NCI-H1092 (cell line): ENCODE measurements around the gene ANKRD18B.
"Not testable (repeated sequence)": the region's sequence is repeated elsewhere in the genome, so short reads cannot be mapped to it uniquely, and the experiment has no call there.

Experiments used
- DNase-seq: peaks from one replicate; lab custom pipeline; 2025; lab: John Stamatoyannopoulos, UW

The ANKRD18B gene

DNA sequence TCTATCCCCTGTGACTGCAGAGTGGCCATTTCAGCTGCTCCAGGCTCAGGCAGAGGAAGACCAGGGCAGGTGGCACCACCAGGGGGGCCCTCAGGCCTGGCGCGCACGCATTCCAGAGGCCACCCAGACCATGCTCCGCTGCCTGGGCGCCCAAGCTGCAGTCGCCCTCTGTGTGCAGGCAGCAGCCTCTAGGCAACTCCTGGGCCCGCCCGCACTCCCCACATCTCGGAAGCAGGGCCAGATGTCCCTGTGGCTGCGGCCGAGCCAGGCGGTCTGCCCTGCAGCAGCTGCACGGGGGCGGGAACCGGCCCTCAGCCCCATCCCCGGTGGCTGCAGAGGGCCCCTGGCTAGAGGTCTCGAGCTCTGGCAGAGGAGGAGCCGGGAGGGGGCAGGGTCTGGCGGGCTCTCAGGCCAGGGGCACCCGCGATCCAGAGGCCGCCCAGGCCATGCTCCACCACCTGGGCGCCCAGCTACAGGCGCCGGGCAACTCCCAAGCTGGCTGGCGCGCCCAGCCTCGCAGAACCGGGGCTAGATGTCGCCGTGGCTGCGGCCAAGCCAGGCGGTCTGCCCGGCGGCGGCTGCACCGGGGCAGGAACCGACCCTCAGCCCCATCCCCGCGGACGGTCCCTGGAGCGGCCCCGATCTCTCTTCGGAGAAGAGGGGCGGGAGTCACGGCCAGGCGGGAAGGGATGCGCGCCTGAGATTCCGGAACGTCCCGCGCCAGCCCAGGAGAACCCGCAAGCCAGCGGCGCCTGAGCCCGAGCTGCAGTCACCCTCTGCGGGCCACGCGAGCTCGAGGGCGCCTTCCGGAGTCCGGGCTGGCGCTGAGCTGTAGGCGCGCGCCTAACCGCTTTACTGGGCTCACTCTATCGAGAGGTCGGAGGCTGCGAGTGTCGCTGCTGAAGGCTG lies at the start of gene ANKRD18B:
Gene ANKRD18B, plus strand, starts transcription at position 855 of the 909 bp plus-strand sequence. CDS start 239 bp downstream, outside the sequence.
- peak; percentile 65 for DNase-seq

DNA sequence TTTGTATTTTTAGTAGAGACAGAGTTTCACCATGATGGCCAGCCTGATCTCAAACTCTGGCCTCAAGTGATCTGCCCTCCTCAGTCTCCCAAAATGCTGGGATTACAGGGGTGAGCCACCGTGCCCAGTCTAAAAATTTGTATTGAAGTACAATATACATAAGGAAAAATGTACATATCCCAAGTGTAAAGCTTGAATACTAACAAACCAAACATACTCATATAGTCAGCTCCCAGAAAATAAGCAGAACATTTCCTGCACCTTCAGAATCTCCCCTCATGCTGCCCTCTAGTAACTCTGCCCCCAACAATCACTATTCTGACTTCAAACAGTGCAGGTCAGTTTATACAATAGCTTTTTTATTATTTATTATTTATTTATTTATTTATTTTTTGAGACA lies 48.7 kb upstream of the ANKRD18B start:
- DNase-seq: no peak

DNA sequence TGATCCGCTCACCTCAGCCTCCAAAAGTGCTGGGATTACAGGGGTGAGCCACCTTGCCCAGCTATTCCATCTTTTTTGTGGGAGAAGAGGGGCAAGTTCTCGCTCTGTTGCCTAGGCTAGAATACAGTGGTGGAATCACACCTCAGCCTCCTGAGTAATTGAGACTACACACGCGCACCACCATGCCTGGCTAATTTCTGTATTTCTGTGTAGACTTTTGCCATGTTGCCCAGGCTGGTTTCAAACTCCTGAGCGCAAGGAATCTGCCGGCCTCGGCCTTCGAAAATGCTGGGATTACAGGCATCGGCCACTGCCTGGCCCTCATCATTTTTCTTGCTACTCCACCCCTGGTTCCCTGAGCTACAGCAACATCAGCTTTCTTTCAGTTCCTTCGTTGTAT lies 47.5 kb upstream of the ANKRD18B start:
- DNase-seq: no peak

- no peak for DNase-seq
Observed at GRCh38 chr9:33480106-33480505, 43.9 kb upstream of the ANKRD18B start.

DNA sequence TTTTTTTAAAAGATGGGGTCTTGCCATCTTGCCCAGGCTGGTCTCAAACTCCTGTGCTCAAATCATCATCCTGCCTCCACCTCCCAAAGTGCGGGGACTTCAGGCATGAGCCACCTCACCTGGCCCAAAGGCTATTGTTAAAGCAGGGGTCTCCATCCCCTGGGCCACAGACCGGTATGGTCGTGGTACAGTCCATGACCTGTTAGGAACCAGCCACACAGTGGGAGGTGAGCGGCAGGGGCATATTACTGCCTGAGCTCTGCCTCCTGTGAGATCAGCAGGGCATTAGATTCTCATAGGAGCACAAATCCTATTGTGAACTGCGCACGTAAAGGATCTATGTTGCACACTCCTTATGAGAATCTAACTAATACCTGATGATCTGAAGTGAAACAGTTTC lies 43.1 kb upstream of the ANKRD18B start:
- DNase-seq: no peak

DNA sequence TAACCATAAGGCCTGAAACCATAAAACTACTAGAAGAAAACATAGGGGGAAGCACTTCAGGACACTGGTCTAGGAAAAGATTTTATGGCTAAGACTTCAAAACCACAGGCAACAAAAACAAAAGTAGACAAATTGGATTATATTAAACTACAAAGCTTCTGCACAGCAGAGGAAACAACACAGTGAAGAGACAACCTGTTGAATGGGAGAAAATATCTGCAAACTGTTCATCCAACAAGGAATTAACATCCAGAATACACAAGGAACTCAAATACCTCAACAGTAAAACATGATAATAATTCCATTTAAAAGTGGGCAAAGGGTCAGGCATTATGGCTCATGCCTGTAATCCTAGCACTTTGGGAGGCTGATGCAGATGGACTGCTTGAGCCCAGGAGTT lies 38.7 kb upstream of the ANKRD18B start:
- not testable (repeated sequence) for DNase-seq

GRCh38 chr9:33489066-33489465 lies 35.0 kb upstream of the ANKRD18B start:
- DNase-seq: no peak

DNA sequence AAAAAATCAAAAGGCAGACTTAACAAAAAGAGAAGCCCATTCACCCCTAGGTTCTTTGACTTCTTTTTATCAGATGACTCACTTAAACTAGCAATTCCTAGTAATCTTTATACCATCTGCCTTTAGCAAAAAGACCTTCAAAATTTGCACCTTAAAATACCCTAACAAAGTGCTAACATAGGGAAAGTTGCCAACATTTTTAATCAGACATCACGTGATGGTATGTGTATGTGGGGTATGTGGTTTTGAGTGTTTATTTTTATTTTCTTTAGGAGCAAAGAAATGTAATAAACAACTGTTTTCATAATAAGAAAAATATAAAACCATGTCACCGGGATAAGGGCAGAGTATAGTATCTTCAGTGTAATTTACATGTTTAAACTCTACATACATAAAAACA lies 30.2 kb upstream of the ANKRD18B start:
- DNase-seq: not testable (repeated sequence)

DNA sequence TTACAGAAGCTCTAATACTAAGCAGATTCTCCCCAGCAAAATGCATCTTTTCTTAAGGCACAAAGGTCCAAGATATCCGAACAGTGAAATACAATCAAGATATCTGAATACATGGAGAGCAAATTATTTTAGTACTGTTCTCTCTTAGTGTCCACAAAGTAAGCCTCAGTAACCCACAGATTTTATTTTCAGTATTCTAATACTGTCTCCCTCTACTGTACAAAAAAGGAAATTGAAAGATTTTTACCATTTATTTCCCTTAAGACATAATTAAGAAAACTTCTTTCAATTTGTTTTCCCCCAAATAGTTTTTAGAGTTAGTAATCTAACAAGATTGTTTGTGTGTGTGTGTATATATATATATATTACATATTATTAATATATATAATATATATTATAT lies 25.7 kb upstream of the ANKRD18B start:
- no peak for DNase-seq

DNA sequence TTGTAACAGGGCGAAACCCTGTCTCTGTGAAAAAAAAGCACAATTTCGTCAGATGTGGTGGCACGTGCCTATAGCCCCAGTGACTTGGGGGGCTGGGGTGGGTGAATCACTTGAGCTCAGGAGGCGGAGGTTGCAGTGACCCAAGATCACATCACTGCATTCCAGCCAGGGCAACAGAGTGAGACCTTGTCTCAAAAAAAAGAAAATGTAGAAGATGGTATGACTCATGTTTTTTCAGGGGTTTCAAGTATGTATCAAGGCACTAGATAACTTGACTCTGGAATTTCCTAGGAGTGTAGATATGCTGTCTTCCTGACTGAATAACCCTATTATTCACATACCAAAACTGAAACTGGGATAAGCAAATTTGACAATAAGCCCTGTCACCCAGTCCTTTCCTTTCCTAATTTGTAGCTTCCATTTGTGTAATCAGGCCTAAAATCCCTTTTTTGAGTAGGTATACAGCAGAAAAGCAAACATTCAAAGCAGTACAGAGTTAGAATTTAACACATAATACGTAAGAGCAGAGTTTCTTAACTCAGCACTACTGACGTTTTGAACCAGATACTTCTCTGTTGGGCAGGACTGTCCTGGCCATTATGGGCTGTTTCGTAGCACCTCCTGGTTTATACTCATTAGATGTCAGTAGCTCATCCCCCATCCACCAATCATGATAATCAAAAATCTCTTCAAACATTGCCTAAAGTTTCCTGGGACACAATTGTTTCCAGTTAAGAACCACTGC lies 17.3 kb upstream of the ANKRD18B start:
- DNase-seq: no peak

- DNase-seq: peak; percentile 54
Observed at GRCh38 chr9:33510262-33511183, 13.5 kb upstream of the ANKRD18B start.

DNA sequence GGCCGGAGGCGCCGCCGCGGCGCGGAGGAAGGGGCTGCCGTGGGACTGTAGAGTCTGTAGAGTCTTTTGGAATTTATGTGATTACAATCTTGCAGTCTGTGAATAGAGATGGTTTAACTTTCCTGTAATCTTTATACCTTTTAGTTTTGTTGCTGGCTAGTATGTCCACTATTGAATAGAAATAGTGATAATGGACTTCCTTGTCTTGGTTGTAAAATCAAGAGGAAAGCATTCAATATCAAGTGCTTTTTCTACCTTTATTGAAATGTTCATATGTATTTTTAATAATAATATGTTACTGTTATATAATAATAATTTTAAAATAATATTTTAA lies 12.9 kb upstream of the ANKRD18B start:
- not testable (repeated sequence) for DNase-seq

DNA sequence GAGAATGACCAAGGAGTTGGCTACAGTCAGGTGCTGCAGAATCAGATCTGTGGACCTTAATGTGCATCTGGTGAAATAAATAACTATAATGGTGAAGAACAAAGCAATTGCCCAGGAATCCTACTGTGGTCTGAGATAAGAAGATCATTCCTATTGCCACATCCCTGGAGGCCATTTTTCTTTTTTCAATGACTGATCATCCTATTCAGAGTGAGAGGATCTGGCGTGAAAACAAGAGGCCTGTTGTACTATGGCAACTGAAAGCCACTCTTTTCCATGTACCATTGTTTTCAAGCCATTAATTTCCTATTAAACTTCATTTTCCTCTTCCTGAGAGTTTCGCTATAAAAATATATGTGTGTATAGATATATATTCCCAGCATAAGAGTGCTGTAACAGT lies 11.5 kb upstream of the ANKRD18B start:
- DNase-seq: not testable (repeated sequence)

DNA sequence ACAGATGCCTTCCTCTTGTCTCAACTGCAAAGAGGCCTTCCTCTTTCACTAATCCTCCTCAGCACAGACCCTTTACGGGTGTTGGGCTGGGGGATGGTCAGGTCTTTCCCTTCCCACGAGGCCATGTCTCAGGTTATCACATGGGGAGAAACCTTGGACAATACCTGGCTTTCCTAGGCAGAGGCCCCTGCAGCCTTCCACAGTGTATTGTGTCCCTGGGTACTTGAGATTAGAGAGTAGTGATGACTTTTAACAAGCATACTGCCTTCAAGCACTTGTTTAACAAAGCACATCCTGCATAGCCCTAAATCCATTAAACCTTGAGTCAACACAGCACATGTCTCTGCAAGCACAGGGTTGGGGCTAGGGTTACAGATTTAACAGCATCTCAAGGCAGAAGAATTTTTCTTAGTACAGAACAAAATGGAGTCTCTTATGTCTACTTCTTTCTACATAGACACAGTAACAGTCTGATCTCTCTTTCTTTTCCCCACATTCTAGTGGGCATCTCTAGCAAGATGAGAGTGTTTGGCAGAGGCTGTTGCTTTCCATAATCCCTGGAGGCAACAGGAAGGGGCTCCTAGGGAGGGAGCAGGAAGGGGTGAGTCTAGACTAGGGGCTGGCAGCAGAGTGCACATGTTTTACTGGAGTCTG lies 8.6 kb upstream of the ANKRD18B start:
- DNase-seq: not testable (repeated sequence)

GRCh38 chr9:33516397-33516796 lies 7.7 kb upstream of the ANKRD18B start:
- not testable (repeated sequence) for DNase-seq

- no peak for DNase-seq
Observed at GRCh38 chr9:33517373-33517772, 6.7 kb upstream of the ANKRD18B start.

- DNase-seq: not testable (repeated sequence)
Observed at GRCh38 chr9:33517934-33518577, 6.0 kb upstream of the ANKRD18B start.

DNA sequence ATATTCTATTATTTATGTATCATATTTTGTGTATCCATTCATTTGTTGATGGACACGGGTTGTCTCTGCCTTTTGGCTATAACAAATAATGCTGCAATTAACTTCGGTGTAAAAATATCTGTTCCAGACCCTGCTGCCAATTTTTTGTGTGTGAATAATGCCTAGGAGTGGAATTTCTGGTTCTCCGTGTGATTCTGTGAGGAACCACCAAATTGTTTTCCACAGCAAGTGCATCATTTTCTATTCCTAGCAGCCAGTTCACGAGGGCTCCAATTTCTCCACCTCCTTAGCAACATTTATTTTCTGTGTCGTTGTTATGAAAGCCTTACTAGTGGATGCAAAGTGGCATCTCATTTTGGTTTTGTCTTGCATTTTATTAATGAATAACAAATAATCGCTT lies 2.2 kb upstream of the ANKRD18B start:
- not testable (repeated sequence) for DNase-seq

DNA sequence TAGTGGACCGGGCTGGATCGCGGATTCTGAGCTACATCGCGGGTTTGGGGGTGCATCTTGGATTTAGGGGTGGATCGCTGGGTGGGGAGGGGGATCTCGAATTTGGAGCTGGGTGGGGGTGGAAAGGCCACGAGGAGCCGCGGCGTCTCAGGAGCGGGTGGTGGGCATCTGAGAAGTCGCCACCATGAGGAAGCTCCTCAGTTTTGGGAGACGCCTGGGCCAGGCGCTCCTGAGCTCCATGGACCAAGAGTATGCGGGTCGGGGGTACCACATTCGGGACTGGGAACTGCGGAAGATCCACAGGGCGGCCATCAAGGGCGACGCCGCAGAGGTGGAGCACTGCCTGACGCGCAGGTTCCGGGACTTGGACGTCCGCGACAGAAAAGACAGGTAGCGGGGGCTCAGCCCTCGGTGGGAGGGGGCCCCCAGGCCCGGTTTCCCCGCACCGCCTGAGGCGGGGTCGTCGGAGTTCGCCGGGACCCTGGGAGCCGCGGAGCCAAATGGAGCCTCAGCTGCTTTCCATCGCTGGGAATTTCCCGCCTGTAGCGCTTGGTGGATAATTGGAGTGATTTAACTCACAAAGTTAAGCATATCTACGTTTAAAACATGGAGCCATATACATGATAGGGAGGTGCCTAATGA lies 376 bp downstream of the ANKRD18B start:
- no peak for DNase-seq

DNA sequence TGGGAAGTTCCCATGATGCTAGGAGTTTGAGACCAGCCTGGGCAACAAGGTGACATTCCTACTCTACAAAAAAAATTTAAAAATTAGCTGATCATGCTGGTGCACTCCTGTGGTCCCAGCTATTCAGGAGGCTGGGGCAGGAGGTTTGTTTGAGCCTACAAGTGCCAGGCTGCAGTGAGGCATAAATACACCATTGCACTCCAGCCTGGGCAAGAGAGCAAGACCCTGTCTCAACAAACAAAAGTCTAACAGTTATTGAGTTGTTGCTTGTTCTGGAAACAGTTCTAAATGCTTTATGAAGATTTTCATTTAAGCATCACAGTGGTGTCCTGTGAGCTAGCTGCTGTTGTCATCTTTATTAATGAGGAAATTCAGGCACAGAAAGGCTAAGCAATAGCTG lies 4.0 kb downstream of the ANKRD18B start:
- DNase-seq: not testable (repeated sequence)
